Neuronal stem cell (in vitro differentiated cells): ENCODE results near the gene NUDT12.

Source experiments
- DNase-seq: peaks from one replicate; pipeline ENCODE4 v3.0.0-alpha.2; 2013; ENCODE audit warnings: low spot score
- H2AFZ ChIP-seq: one replicate; pipeline ENCODE4 v1.6.1; 2013; ENCODE audit warnings: mild to moderate bottlenecking, low read length, inconsistent platforms
- H2AK5ac ChIP-seq: 2 replicates; pipeline ENCODE4 v1.6.1; 2013; ENCODE audit warnings: low read depth, mild to moderate bottlenecking, inconsistent platforms, low read length, moderate library complexity, mixed read lengths
- H2BK120ac ChIP-seq: 2 replicates; pipeline ENCODE4 v1.6.1; 2013; ENCODE audit warnings: low read depth, mild to moderate bottlenecking, inconsistent platforms, low read length, moderate library complexity, mixed read lengths
- H2BK12ac ChIP-seq: one replicate; pipeline ENCODE4 v1.6.1; 2013; ENCODE audit warnings: low read length, inconsistent platforms
- H2BK15ac ChIP-seq: 2 replicates; pipeline ENCODE4 v1.6.1; 2013; ENCODE audit warnings: mild to moderate bottlenecking, low read length, inconsistent platforms, mixed read lengths
- H2BK5ac ChIP-seq: one replicate; pipeline ENCODE4 v1.6.1; 2013; ENCODE audit warnings: inconsistent platforms, mild to moderate bottlenecking, low read length, moderate library complexity
- H3K14ac ChIP-seq: one replicate; pipeline ENCODE4 v1.6.1; 2013; ENCODE audit warnings: low read length, inconsistent platforms
- H3K18ac ChIP-seq: 2 replicates; pipeline ENCODE4 v1.6.1; 2013; ENCODE audit warnings: low read length, inconsistent platforms
- H3K23ac ChIP-seq: 2 replicates; pipeline ENCODE4 v1.6.1; 2013; ENCODE audit warnings: low read depth, mild to moderate bottlenecking, mixed read lengths, low read length, inconsistent platforms; ENCODE audit not compliant: poor library complexity
- H3K27ac ChIP-seq: replicated peaks from 3 replicates; pipeline ENCODE4 v1.5.1; 2013; ENCODE audit warnings: low read length, inconsistent platforms
- H3K27me3 ChIP-seq, 3 experiments: 2 replicates each; pipeline ENCODE4 v1.6.1; 2013; ENCODE audit warnings: low read length in 3 of 3, mild to moderate bottlenecking in 2 of 3, inconsistent platforms in 1 of 3, low read depth in 1 of 3, mixed read lengths in 1 of 3, moderate library complexity in 1 of 3; ENCODE audit not compliant: control insufficient read depth in 3 of 3, insufficient read depth in 3 of 3
- H3K36me3 ChIP-seq, 2 donors: replicated peaks in 1 of 2; 2 replicates each; pipeline ENCODE4 v1.6.1; 2013; ENCODE audit warnings: low read length in 2 of 2; ENCODE audit not compliant: control insufficient read depth in 2 of 2, insufficient read depth in 2 of 2
- H3K4ac ChIP-seq: 2 replicates; pipeline ENCODE4 v1.6.1; 2013; ENCODE audit warnings: inconsistent platforms, mild to moderate bottlenecking, low read length, moderate library complexity
- H3K4me1 ChIP-seq, 2 donors: 1 replicate in 1 of 2; 2 replicates in 1 of 2; pipeline ENCODE4 v1.6.1; 2013; ENCODE audit warnings: low read length in 2 of 2, low read depth in 1 of 2; ENCODE audit not compliant: control insufficient read depth in 2 of 2, insufficient read depth in 1 of 2
- H3K4me2 ChIP-seq: one replicate; pipeline ENCODE4 v1.6.1; 2013; ENCODE audit warnings: mild to moderate bottlenecking, low read length, inconsistent platforms; ENCODE audit not compliant: insufficient read depth, poor library complexity, severe bottlenecking
- H3K4me3 ChIP-seq, 2 donors: 2 replicates each; pipeline ENCODE4 v1.5.1; 2013; ENCODE audit warnings: low read length in 2 of 2, mild to moderate bottlenecking in 2 of 2, inconsistent platforms in 1 of 2, moderate library complexity in 1 of 2
- H3K79me1 ChIP-seq: one replicate; pipeline ENCODE4 v1.6.1; 2013; ENCODE audit warnings: low read depth, mild to moderate bottlenecking, inconsistent platforms, low read length, moderate library complexity
- H3K9ac ChIP-seq: one replicate; pipeline ENCODE4 v1.6.1; 2013; ENCODE audit warnings: mild to moderate bottlenecking, low read depth, low read length, inconsistent platforms; ENCODE audit not compliant: poor library complexity
- H3K9me3 ChIP-seq, 2 donors: replicated peaks in 1 of 2; 2 replicates each; pipeline versions ENCODE3 to v1.6.1; 2013; ENCODE audit warnings: low read length in 2 of 2, mild to moderate bottlenecking in 2 of 2, inconsistent platforms in 1 of 2, low read depth in 1 of 2, mixed read lengths in 1 of 2, moderate library complexity in 1 of 2; ENCODE audit not compliant: control insufficient read depth in 2 of 2, insufficient read depth in 1 of 2
- H4K8ac ChIP-seq: one replicate; pipeline ENCODE4 v1.6.1; 2013; ENCODE audit warnings: low read depth, mild to moderate bottlenecking, inconsistent platforms, low read length, moderate library complexity
- H4K91ac ChIP-seq: one replicate; pipeline ENCODE4 v1.6.1; 2013; ENCODE audit warnings: low read length, low read depth, mild to moderate bottlenecking, inconsistent platforms; ENCODE audit not compliant: poor library complexity
- WGBS, 2 donors: extraction: QIAGEN DNeasy Blood & Tissue Kit; methylation state at CpG; one replicate each; pipeline ENCODE4 v1.1.7; 2013; ENCODE audit warnings: missing lambda C conversion rate in 2 of 2, mixed read lengths in 1 of 2; ENCODE audit not compliant: insufficient read length in 2 of 2, insufficient replicate concordance in 1 of 2; ENCODE audit errors: extremely low coverage in 2 of 2; 5-methylcytosine and 5-hydroxymethylcytosine counted together

The NUDT12 gene

DNA sequence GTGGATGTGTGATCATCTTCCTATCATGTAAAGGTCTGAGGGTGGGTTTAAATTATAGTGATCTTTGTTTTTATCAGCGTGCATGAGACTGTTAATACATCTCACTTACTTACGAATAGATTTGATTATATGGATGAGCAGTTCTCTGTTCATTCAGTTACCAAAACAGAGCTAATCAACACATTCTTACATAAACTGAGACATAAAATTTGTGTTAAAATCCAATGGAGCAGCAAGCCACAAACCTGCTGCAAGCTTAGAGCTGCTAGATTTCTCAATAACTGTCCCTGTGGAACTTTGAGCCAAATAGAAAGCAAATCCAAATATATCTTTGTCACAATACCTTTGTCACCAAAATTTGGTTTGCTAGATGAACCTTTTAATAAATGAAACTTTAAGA lies 50.1 kb downstream of the NUDT12 start:
- no peak overlapping the region for H2BK15ac ChIP-seq
- H3K27ac ChIP-seq = no peak overlapping the region
- H4K91ac ChIP-seq = no peak overlapping the region
- H2BK120ac ChIP-seq = no peak overlapping the region
- no peak overlapping the region for H3K14ac ChIP-seq
- H2AFZ ChIP-seq = peak overlapping the region; percentile 32
- H3K4me3 ChIP-seq = no peak overlapping the region
- WGBS, 2 donors = no CpG with 5 or more reads among the region's 2 CpGs
- no peaks in the 10 kb centered on the region for H3K79me1 ChIP-seq
- peaks cover 0 to 5% of the 10 kb centered on the region in 2 donors for H3K9me3 ChIP-seq
- no peak overlapping the region for H3K23ac ChIP-seq
- no peak overlapping the region for H3K18ac ChIP-seq
- no peaks in the 10 kb centered on the region for H3K36me3 ChIP-seq
- H3K4me1 ChIP-seq = peaks cover 0 to 13% of the 10 kb centered on the region in 2 donors
- no peak overlapping the region for H3K4me2 ChIP-seq
- no peak overlapping the region for H2BK12ac ChIP-seq
- H2BK5ac ChIP-seq = no peak overlapping the region
- H2AK5ac ChIP-seq = no peak overlapping the region
- no peak for DNase-seq
- H3K4ac ChIP-seq = no peak overlapping the region
- H3K9ac ChIP-seq = no peak overlapping the region
- no peaks in the 10 kb centered on the region for H3K27me3 ChIP-seq
- H4K8ac ChIP-seq = no peak overlapping the region

DNA sequence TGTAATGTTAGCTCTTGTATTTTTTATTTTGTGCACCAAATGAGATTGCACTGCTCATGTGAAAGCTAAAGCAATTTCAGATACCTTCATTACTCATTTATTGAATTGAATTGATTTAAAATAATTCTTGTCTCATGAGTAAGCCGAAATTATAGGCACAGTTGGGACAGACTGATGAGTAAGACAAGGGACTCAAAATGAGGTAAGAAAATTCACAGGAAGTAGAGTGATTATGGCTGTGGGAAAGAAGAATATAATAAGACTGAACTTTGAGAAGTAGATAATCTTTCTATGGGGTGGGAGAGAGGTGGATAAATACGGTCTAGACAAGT lies 51.1 kb downstream of the NUDT12 start:
- peak overlapping the region; percentile 57 for H2AFZ ChIP-seq
- no CpG with 5 or more reads among the region's 2 CpGs for WGBS, 2 donors
- H2BK5ac ChIP-seq = no peak overlapping the region
- no peaks in the 10 kb centered on the region for H3K36me3 ChIP-seq
- H3K23ac ChIP-seq = no peak overlapping the region
- no peak overlapping the region for H3K4ac ChIP-seq
- no peak overlapping the region for H3K9ac ChIP-seq
- H2BK15ac ChIP-seq = no peak overlapping the region
- H4K8ac ChIP-seq = no peak overlapping the region
- no peak overlapping the region for H3K4me2 ChIP-seq
- no peaks in the 10 kb centered on the region for H3K79me1 ChIP-seq
- no peak overlapping the region for H3K18ac ChIP-seq
- H3K27me3 ChIP-seq = no peaks in the 10 kb centered on the region
- H3K9me3 ChIP-seq = peaks cover 0 to 12% of the 10 kb centered on the region in 2 donors
- H4K91ac ChIP-seq = no peak overlapping the region
- H3K4me1 ChIP-seq = peaks cover 0 to 13% of the 10 kb centered on the region in 2 donors
- H3K14ac ChIP-seq = no peak overlapping the region
- H3K27ac ChIP-seq = no peak overlapping the region
- no peak overlapping the region for H2BK120ac ChIP-seq
- no peak overlapping the region for H2AK5ac ChIP-seq
- no peak for DNase-seq
- no peak overlapping the region for H2BK12ac ChIP-seq
- no peak overlapping the region for H3K4me3 ChIP-seq

DNA sequence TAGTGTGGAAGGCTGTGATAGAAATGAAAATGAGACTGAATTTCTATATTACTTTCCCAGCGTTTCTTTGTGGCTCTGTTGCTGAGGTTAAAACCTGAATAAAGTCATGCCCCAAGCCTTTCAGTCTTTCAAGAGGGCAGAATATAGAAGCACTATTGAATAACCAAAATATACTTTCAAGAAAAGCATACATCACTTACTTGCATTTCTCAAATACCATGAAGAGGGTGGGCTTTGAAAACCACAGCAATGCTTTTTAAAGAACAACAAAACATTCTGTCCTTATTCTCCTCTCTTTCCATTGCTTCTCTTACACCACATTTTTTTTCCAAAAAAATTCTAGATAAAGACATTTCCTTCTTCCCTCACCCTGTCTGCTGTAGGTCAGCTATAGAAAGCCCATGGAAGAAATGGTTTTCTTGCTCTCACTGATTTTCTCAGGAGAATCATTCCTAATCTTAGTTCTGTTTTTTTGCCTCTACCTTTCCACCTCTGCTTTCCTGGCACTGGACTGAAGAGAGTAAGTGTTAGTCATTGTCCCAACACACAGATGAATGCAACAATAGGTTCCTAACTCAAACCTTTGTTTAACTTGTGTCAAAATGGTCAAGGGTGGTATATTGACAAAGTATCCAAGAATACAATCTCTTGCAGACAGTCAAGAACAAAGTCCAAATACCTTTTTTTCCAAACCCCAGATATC lies 51.6 kb downstream of the NUDT12 start:
- H3K27ac ChIP-seq = no peak overlapping the region

DNA sequence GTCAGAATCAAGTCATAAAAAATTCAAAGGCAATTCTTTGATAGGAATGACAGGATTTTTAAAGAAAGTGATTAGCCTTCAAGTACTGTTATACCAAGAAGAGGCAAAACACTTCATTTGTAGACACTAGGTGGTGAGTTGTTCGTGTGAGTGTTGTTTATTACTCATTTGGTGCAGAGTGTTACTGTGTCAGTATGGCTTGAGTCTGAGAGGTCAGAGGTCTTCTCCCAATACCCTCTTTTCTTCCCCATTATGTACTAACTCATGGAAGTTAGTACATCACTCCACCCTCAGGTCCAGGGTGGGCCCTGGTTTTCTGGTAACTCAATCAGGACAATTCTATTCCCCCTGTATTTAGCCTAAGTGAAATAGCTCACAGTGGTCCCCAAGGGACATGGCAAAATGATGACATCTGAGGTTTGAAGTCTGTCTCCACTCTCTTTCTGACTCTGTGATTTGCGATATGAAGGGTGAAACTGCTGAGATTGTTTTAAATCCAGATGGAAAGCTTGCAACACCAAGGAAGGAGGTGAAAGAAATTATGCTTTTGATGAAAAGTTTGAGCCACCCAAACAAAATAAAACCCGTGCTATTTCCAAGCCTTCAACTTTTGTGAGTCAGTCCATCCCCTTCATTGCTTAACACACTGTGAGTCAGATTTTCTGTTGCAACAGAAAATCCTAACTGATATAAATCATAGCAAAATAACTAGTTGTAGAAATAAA lies 56.8 kb downstream of the NUDT12 start:
- Histone ChIP-seq H2BK5ac (no peak overlapping the region), H4K91ac (no peak overlapping the region), H3K79me1 (no peaks in the 10 kb centered on the region), H2AFZ (no peak overlapping the region), H3K9me3 (peaks cover 3 to 16% of the 10 kb centered on the region in 2 donors), H3K36me3 (no peaks in the 10 kb centered on the region), H2BK15ac (no peak overlapping the region), H3K18ac (no peak overlapping the region), H2BK12ac (no peak overlapping the region), H3K4me3 (no peak overlapping the region), H3K9ac (no peak overlapping the region), H3K27ac (no peak overlapping the region), H3K4me1 (peaks cover 0 to 22% of the 10 kb centered on the region in 2 donors), H2AK5ac (no peak overlapping the region), H2BK120ac (no peak overlapping the region), H3K4ac (no peak overlapping the region), H3K27me3 (no peaks in the 10 kb centered on the region), H3K14ac (no peak overlapping the region), H3K4me2 (no peak overlapping the region), H4K8ac (no peak overlapping the region), H3K23ac (no peak overlapping the region)
- WGBS, 2 donors = no CpG with 5 or more reads among the region's 3 CpGs
- DNase-seq = no peak

More for the DNA sequence above, 51.6 kb downstream of the NUDT12 start:
- Histone ChIP-seq H3K4ac (no peak overlapping the region), H3K14ac (no peak overlapping the region), H2BK5ac (no peak overlapping the region), H4K8ac (no peak overlapping the region), H2BK12ac (no peak overlapping the region), H3K4me2 (no peak overlapping the region), H3K79me1 (no peaks in the 10 kb centered on the region), H2AK5ac (no peak overlapping the region), H2BK15ac (no peak overlapping the region), H2BK120ac (no peak overlapping the region), H3K4me1 (peaks cover 0 to 13% of the 10 kb centered on the region in 2 donors), H4K91ac (no peak overlapping the region), H3K27me3 (no peaks in the 10 kb centered on the region), H3K23ac (no peak overlapping the region), H3K9ac (no peak overlapping the region), H3K4me3 (no peak overlapping the region), H3K36me3 (no peaks in the 10 kb centered on the region), H3K9me3 (peaks cover under 1 to 16% of the 10 kb centered on the region in 2 donors), H2AFZ (peak overlapping the region; percentile 57), H3K18ac (no peak overlapping the region)
- DNase-seq = no peak
- no CpG with 5 or more reads among the region's 1 CpG for WGBS, 2 donors
